Hepatocyte (in vitro differentiated cells): ENCODE data around the gene CECR2. TPM values are rescaled to one million over a fixed set of nuclear protein-coding genes. Genes with fewer than 3 reads are reported as not detected.

Experiments
- DNase-seq: peaks from one replicate; pipeline ENCODE4 v3.0.0-alpha.2; 2016; ENCODE audit warnings: low spot score
- H2AFZ ChIP-seq: fragments of 200-600 bp; sonication (generic); 2 replicates; pipeline ENCODE4 v1.6.0; 2016; ENCODE audit warnings: antibody characterized with exemption, mild to moderate bottlenecking
- H3K27ac ChIP-seq: fragments of 200-600 bp; sonication (generic); 2 replicates; pipeline ENCODE4 v1.5.1; 2016; ENCODE audit warnings: mild to moderate bottlenecking
- H3K27me3 ChIP-seq: fragments of 200-600 bp; sonication (generic); 2 replicates; pipeline ENCODE4 v1.6.1; 2016
- H3K36me3 ChIP-seq: fragments of 200-600 bp; sonication (generic); replicated peaks from 2 replicates; pipeline ENCODE4 v1.5.1; 2016; ENCODE audit warnings: low read depth; ENCODE audit not compliant: insufficient read depth
- H3K4me1 ChIP-seq: fragments of 200-600 bp; sonication (generic); 2 replicates; pipeline ENCODE4 v1.5.1; 2016; ENCODE audit warnings: mild to moderate bottlenecking, moderate library complexity; ENCODE audit not compliant: insufficient read depth
- H3K4me2 ChIP-seq: fragments of 200-600 bp; sonication (generic); 2 replicates; pipeline ENCODE4 v1.6.0; 2016
- H3K4me3 ChIP-seq: fragments of 200-600 bp; sonication (generic); 2 replicates; pipeline ENCODE4 v1.5.1; 2016; ENCODE audit warnings: mild to moderate bottlenecking
- H3K79me2 ChIP-seq: fragments of 200-600 bp; sonication (generic); 2 replicates; pipeline ENCODE4 v1.6.0; 2017; ENCODE audit warnings: mild to moderate bottlenecking
- H3K9me2 ChIP-seq: fragments of 200-600 bp; sonication (generic); replicated peaks from 2 replicates; pipeline ENCODE4 v1.6.0; 2017; ENCODE audit warnings: mild to moderate bottlenecking; ENCODE audit not compliant: insufficient read depth
- H3K9me3 ChIP-seq: fragments of 200-600 bp; sonication (generic); 2 replicates; pipeline ENCODE4 v1.5.1; 2016; ENCODE audit warnings: low read depth, mild to moderate bottlenecking
- H4K20me1 ChIP-seq: fragments of 200-600 bp; sonication (generic); 2 replicates; pipeline ENCODE4 v1.6.0; 2016; ENCODE audit warnings: mild to moderate bottlenecking; ENCODE audit not compliant: insufficient read depth, poor library complexity, severe bottlenecking
- EZH2 ChIP-seq: fragments of 200-600 bp; sonication (generic); IDR thresholded peaks from 2 replicates; pipeline ENCODE4 v1.6.1; 2016; ENCODE audit warnings: antibody characterized with exemption, mild to moderate bottlenecking, borderline replicate concordance
- EZH2phosphoT487 ChIP-seq: fragments of 200-600 bp; sonication (generic); IDR thresholded peaks from one replicate; pipeline ENCODE4 v1.6.1; 2018; ENCODE audit warnings: antibody characterized with exemption, mild to moderate bottlenecking, low read depth, moderate library complexity; ENCODE audit not compliant: unreplicated experiment, severe bottlenecking
- WGBS: methylation state at CpG from one replicate; pipeline ENCODE4 v1.1.6; 2016; ENCODE audit warnings: low lambda C conversion rate; ENCODE audit errors: missing lambda C conversion rate; 5-methylcytosine and 5-hydroxymethylcytosine counted together
- polyA plus RNA-seq: library from polyadenylated mRNA; unstranded; fragments of >200 nt; fragmentation: Nextera tagmentation; extraction: Ambion mirVana; gene quantifications from 2 replicates; pipeline ENCODE4 v1.2.1, GENCODE V29; 2016
- total RNA-seq: library from RNA; depleted of rRNA; stranded (reverse); fragments of >200 nt; gene quantifications from 2 replicates; pipeline ENCODE4 v1.2.3, GENCODE V29; 2014
- TF ChIP-seq, protein P1 (sequence below): fragments of 200-600 bp; sonication (generic); IDR thresholded peaks from 2 replicates; pipeline ENCODE4 v1.5.1; 2016; ENCODE audit warnings: antibody characterized with exemption, mild to moderate bottlenecking; ENCODE audit not compliant: poor library complexity

The CECR2 gene
- total and polyA plus RNA-seq, 2 experiments from 2014 or later = 2.2 to 3.6 TPM

DNA sequence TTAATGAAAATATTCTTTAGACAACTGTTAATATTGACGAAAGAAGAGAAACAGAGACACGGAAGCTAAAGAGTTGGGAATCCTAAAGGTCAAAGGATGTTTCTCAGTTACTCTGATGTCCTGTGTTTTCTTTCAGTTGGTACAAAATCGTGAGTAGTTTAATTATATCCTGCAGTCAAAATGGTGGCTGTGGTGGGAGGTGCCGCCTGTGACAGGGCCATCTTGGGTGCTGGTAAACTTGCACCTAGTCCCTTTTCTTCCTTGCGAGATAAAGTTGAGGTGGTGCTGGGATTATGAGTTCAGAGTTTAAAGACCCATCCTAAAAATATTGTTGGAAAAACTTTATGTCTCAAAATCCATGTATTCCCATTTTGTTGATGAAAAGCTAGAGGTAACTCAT is 2.2 kb downstream of the CECR2 start:
- Histone ChIP-seq H3K9me2 (no peaks in the 10 kb centered on the region), H3K27me3 (peaks cover 3% of the 10 kb centered on the region), H2AFZ (peak overlapping the region; percentile 84), H3K9me3 (no peaks in the 10 kb centered on the region), H3K4me3 (peak overlapping the region; percentile 78), H3K36me3 (no peaks in the 10 kb centered on the region), H3K4me1 (no peaks in the 10 kb centered on the region), H3K4me2 (peak overlapping the region; percentile 90), H4K20me1 (no peaks in the 10 kb centered on the region), H3K27ac (no peak overlapping the region), H3K79me2 (peaks cover 60% of the 10 kb centered on the region)
- TF ChIP-seq EZH2phosphoT487 (no peak), EZH2 (peak; percentile 4)
- no peak for DNase-seq
- WGBS = 27% methylated on average over 5 of the region's 5 CpGs

DNA sequence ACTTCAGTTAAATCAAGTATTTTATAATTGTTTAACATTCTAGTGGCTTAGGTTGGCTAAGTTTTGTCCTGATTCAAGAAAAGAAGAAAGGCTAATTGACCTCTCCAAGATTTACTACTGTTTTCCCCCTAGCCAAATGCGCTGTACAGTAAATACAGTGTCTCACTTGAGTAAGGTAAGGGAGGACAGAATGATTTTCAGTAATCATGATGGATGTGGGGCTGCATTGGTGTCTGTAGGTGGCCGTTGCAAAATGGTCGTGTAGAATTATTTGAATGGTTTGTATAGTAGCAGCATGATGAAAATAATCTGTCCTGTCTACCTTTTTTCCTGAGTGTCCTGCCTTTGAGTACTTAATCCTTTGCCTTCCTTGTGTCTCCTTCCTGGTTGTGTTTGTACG is 4.6 kb downstream of the CECR2 start:
- H2AFZ ChIP-seq = no peak overlapping the region
- H3K9me3 ChIP-seq = no peaks in the 10 kb centered on the region
- no peaks in the 10 kb centered on the region for H3K36me3 ChIP-seq
- no peaks in the 10 kb centered on the region for H3K9me2 ChIP-seq
- no peaks in the 10 kb centered on the region for H4K20me1 ChIP-seq
- peaks cover 3% of the 10 kb centered on the region for H3K4me1 ChIP-seq
- H3K4me2 ChIP-seq = no peak overlapping the region
- H3K79me2 ChIP-seq = peaks cover 84% of the 10 kb centered on the region
- peaks cover 3% of the 10 kb centered on the region for H3K27me3 ChIP-seq
- no peak overlapping the region for H3K27ac ChIP-seq
- DNase-seq = no peak
- H3K4me3 ChIP-seq = no peak overlapping the region
- 76% methylated on average over 4 of the region's 4 CpGs for WGBS
- TF ChIP-seq, protein P1, sequence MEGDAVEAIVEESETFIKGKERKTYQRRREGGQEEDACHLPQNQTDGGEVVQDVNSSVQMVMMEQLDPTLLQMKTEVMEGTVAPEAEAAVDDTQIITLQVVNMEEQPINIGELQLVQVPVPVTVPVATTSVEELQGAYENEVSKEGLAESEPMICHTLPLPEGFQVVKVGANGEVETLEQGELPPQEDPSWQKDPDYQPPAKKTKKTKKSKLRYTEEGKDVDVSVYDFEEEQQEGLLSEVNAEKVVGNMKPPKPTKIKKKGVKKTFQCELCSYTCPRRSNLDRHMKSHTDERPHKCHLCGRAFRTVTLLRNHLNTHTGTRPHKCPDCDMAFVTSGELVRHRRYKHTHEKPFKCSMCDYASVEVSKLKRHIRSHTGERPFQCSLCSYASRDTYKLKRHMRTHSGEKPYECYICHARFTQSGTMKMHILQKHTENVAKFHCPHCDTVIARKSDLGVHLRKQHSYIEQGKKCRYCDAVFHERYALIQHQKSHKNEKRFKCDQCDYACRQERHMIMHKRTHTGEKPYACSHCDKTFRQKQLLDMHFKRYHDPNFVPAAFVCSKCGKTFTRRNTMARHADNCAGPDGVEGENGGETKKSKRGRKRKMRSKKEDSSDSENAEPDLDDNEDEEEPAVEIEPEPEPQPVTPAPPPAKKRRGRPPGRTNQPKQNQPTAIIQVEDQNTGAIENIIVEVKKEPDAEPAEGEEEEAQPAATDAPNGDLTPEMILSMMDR = no peak
- TF ChIP-seq EZH2phosphoT487 (no peak), EZH2 (no peak)

DNA sequence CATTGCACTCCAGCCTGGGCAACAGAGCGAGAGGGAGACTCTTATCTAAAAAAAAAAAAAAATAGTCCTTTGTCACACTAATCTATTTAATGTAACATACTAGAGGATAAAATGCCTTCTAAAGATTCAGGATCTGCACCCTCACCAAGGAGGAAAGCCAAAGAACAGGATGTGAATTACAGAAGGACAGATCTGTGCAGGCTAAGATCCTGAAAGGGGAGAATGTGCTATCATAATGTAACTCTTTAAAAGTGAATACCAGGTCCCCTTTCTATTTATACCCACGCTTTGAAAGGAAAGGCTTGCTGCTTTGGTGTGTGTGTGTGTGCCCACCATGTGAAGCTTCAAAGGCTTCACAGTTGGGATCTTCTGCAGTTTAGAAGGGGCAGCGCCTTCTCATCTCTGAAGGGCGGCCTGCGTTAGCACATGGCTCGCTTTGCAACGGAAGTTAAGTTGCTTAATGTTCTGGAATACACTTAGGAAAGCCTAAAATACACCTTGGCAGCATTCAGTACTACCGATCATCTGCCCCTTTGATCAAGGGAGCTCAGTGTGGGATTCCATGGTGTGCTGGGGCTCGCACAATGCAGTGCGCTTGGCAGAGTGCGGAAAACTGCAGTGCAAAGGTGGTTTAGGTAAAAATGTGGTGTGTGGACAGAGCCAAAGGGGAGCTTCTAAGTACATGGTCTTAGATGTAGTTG is 6.8 kb downstream of the CECR2 start:
- H3K79me2 ChIP-seq = peaks cover 90% of the 10 kb centered on the region

DNA sequence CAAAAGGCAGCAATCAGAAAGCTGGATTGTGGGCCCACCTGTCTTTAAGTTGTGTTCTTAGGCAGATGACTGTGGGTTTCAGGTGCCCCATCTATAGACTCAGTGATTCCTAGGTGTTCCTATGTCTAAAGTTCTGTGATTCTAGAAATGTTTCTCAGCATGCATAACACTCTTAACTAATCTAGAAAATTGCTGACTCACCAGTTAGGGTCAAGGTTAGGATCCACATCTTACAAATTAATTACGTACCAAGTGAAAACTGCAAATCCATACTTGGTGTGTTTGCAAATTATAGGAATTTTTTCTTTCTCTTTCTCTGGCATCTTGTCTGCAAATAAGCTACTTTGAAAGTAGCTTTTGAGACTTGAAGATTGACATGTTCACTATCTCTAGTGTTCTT is 7.7 kb downstream of the CECR2 start:
- no peak for DNase-seq
- Histone ChIP-seq H3K4me1 (peaks cover 22% of the 10 kb centered on the region), H3K4me2 (no peak overlapping the region), H3K4me3 (no peak overlapping the region), H3K27ac (no peak overlapping the region), H3K9me3 (no peaks in the 10 kb centered on the region), H3K9me2 (no peaks in the 10 kb centered on the region), H3K79me2 (peaks cover 84% of the 10 kb centered on the region), H3K36me3 (no peaks in the 10 kb centered on the region), H2AFZ (no peak overlapping the region), H4K20me1 (no peaks in the 10 kb centered on the region), H3K27me3 (no peaks in the 10 kb centered on the region)
- no peak for TF ChIP-seq EZH2phosphoT487
- TF ChIP-seq EZH2 = no peak
- TF ChIP-seq, protein P1 = no peak
- 96% methylated on average over 1 of the region's 1 CpG for WGBS

More for the DNA sequence above, 6.8 kb downstream of the CECR2 start:
- Histone ChIP-seq H3K4me3 (no peak overlapping the region), H3K9me3 (no peaks in the 10 kb centered on the region), H3K36me3 (no peaks in the 10 kb centered on the region), H3K4me2 (no peak overlapping the region), H3K27me3 (no peaks in the 10 kb centered on the region), H3K4me1 (peaks cover 22% of the 10 kb centered on the region), H3K27ac (no peak overlapping the region), H2AFZ (no peak overlapping the region), H4K20me1 (no peaks in the 10 kb centered on the region), H3K9me2 (no peaks in the 10 kb centered on the region)
- no peak for TF ChIP-seq EZH2phosphoT487
- TF ChIP-seq, protein P1 = no peak
- no peak for DNase-seq
- 88% methylated on average over 11 of the region's 11 CpGs for WGBS
